Choroid plexus epithelial cell (primary cell): ENCODE data around the gene MCM8.

ENCODE experiments used
- DNase-seq: peaks from one replicate; pipeline ENCODE4 v3.0.0-alpha.2; 2010; ENCODE audit warnings: low read depth
- H3K4me3 ChIP-seq: 2 replicates; pipeline ENCODE4 v1.5.1; 2011; ENCODE audit warnings: low read depth, mild to moderate bottlenecking, control low read depth, low read length, moderate library complexity
- TF ChIP-seq, protein P1 (sequence below): conservative IDR thresholded peaks from 2 replicates; pipeline ENCODE4 v1.5.1; 2011; ENCODE audit warnings: low read depth, mild to moderate bottlenecking, control low read depth, inconsistent platforms, low read length, moderate library complexity

Gene MCM8

DNA sequence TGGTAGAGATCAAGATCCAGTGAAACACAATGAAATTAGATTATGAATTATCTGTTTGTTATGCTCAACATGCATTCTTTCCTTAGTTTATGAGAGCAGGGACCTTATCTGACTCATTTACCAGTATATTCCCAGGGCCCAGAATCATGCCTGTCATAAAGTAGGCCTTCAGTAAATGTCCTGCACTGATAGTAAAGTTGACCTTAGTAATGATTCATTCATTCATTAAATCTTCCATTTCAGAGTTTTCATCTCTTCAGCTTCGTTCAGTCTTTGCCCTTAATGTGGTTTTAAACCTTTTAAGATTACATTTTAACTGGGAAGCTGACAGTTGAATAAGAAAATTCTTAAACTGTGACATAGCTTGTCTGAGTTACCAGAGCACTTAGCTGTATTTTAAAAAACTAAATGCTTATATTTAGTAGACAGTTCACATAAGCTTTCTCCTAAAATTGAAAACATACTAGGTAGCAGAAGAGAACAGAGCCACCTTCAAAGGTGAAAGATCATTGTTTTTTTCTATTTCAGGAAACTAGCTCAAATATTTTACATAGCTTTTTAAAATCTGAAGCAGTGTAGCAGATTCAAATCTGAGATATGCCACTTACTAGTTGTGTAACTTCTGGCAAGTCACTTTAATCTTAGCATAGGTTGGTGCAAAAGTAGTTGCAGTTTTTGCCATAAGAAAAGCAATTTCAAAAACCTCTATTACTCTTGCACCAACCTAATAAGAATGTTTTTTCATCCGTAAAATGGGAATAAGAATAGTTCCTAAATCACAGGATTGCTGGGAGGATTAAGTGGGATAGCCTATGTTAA lies 41.4 kb downstream of the MCM8 start:
- no peak overlapping the region for H3K4me3 ChIP-seq
- peak; percentile 52 for DNase-seq
- TF ChIP-seq, protein P1, sequence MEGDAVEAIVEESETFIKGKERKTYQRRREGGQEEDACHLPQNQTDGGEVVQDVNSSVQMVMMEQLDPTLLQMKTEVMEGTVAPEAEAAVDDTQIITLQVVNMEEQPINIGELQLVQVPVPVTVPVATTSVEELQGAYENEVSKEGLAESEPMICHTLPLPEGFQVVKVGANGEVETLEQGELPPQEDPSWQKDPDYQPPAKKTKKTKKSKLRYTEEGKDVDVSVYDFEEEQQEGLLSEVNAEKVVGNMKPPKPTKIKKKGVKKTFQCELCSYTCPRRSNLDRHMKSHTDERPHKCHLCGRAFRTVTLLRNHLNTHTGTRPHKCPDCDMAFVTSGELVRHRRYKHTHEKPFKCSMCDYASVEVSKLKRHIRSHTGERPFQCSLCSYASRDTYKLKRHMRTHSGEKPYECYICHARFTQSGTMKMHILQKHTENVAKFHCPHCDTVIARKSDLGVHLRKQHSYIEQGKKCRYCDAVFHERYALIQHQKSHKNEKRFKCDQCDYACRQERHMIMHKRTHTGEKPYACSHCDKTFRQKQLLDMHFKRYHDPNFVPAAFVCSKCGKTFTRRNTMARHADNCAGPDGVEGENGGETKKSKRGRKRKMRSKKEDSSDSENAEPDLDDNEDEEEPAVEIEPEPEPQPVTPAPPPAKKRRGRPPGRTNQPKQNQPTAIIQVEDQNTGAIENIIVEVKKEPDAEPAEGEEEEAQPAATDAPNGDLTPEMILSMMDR = no peak

DNA sequence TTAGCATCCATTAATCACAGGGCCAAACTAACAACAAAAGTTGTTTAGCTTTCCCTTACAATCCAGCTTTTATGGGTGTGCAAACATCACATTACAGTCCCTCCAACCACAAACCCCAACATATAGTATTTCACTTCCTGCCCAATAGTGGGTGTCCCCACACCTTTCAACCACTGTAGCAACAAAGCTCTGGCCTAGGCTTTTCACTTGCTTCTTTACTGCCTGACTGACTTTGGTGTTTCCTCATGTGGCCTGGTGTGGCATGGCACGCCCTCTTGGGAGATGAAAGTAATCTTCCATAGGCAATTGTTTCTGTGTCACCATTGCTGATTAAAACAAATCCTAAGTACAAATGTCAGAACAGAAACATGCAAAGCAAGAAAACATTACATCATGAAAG lies 46.3 kb downstream of the MCM8 start:
- no peak overlapping the region for H3K4me3 ChIP-seq
- no peak for DNase-seq
- TF ChIP-seq, protein P1 = no peak

DNA sequence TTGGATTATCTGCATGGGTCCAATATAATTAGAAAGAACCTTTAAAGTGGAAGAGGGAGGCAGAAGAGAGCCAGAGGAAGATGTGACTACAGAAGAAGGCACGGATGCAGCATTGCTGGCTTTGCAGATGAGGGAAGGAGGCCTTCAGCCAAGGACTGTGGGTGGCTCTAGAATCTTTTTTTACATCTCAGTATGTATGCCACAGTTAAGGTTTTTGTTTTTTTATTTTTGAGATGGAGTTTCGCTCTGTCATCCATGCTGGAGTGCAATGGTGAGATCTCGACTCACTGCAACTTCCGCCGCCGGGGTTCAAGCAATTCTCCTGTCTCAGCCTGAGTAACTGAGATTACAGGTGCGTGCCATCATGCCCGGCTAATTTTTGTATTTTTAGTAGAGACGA lies 49.3 kb downstream of the MCM8 start:
- TF ChIP-seq, protein P1 = no peak
- no peak for DNase-seq
- no peak overlapping the region for H3K4me3 ChIP-seq

DNA sequence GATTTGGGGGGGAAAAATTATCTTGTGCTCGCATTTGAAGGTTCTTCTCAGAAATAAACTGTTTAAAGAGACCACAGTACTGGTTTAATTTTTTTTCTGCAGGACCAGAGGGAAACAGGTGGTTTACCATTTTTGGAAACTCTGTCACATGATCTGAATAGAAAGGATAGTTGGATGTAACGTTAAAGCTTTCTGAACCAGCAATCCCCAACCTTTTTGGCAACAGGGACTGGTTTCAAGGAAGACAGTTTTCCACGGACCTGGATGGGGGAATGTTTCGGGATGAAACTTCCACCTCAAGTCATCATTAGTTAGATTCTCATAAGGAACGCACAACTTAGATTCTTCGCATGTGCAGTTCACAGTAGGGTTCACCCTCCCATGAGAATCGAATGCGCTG lies 50.4 kb downstream of the MCM8 start:
- DNase-seq = no peak
- no peak overlapping the region for H3K4me3 ChIP-seq
- TF ChIP-seq, protein P1 = no peak

DNA sequence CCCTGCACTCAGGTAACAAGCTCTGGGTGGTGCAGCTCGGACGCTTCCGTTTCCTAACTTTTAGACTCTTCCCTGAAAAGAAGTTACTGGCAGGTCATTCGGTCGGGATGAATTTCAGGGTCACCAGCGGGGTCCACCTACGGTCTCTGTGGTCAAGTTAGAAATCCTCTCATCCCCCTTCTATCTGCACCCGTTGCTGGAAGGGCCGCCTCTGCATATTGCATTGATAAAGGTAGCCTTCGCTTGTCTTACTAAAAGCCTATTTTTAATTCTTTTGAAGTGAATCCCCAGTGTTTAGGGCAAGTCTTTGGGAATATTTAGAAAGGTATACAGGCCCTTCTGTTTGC lies 56.1 kb downstream of the MCM8 start:
- no peak for DNase-seq
- TF ChIP-seq, protein P1 = no peak
- peak overlapping the region; percentile 77 for H3K4me3 ChIP-seq

DNA sequence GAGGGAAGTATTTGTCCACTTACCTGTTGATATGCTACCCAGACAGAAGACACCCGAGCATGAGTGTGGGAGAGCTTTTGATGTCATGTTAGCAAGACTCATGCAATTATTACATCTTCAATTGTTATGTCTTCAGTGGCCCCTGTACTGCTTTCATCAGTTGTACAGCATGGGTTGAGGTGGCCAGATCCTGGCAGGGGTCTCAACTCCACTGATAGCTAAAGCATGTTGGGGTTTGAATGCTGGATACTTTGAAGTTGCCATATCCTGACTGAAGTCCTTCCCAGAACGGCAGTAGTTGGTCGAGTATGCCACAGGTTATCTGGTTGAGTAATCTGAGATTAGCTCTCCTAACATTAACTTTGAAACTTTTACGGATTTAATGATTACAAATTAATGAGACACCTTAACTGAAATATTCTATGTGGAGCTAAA lies 56.7 kb downstream of the MCM8 start:
- peak overlapping the region; percentile 77 for H3K4me3 ChIP-seq
- TF ChIP-seq, protein P1 = no peak
- no peak for DNase-seq

DNA sequence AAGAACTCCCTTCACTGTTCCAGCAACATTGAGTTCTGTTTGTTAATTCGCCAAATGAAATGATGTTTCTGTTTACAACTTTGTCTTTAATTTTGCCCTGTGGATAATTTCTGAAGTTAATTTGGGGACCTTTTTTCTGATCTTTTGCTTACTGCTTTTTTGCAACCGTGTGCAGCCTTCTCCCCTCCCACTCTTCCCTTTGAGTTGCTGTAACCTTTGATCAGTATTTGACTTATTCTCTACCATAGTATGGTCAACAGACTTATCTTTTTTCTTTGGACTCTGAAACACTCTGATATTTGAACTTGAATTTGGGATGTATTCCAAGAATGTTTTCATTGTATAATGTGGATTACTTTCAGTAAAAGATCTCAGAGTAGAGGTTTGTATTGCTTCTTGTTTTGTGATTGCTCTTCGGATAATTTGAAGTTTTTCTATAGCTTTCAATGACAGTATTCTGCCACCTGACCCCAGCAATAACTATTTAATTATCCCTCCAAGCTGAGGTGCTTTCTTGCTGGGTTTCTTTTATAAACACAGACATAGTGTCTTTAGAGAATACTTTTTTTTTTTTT lies 57.2 kb downstream of the MCM8 start:
- H3K4me3 ChIP-seq = peak overlapping the region; percentile 77
- TF ChIP-seq, protein P1 = no peak
- no peak for DNase-seq
